PC-3 (cell line): Measurements from ENCODE around the gene COL10A1. TPM values are rescaled to one million over a fixed set of nuclear protein-coding genes. Genes with fewer than 3 reads are reported as not detected.
A peak's percentile ranks its signal among the peaks of the same experiment; 100 is the strongest.

Experiments
- ATAC-seq: fragments of 200-7000 bp; cut with Tn5 transposase; 2 replicates; pipeline ENCODE4 v1.9.1; 2020; ENCODE audit warnings: mild to moderate bottlenecking, moderate library complexity
- BruUV-seq: library from RNA; stranded (reverse); fragments of 400-500 nt; replicated peaks from 2 replicates; lab custom pipeline; 2021; lab: Mats Ljungman, UMichigan
- CTCF ChIA-PET: fragments of 300-600 bp; sonication (Branson Sonifier 250); formaldehyde crosslinking; loops from one replicate; lab custom pipeline; 2022; ENCODE audit warnings: antibody characterized with exemption; lab: Charles Lee
- POLR2A ChIA-PET: fragments of 300-600 bp; sonication (Branson Sonifier 250); formaldehyde crosslinking; loops from one replicate; lab custom pipeline; 2022; ENCODE audit warnings: antibody characterized with exemption; ENCODE audit not compliant: unreplicated experiment; lab: Charles Lee
- DNase-seq: peaks from one replicate; pipeline ENCODE4 v3.0.0-alpha.2; 2015
- H2AFZ ChIP-seq: fragments of 300-600 bp; sonication (generic); 2 replicates; pipeline ENCODE4 v1.6.0; 2016; ENCODE audit warnings: antibody characterized with exemption, low read length
- H3F3A ChIP-seq: fragments of 300-600 bp; sonication (generic); one replicate; pipeline ENCODE4 v1.6.0; 2017; ENCODE audit warnings: antibody characterized with exemption, low read length, control low read depth, mild to moderate bottlenecking; ENCODE audit not compliant: unreplicated experiment
- H3K27ac ChIP-seq: fragments of 300-600 bp; sonication (generic); 2 replicates; pipeline ENCODE4 v1.5.1; 2016; ENCODE audit warnings: mild to moderate bottlenecking, low read length
- H3K27me3 ChIP-seq: fragments of 300-600 bp; sonication (generic); 2 replicates; pipeline ENCODE4 v1.6.1; 2016; ENCODE audit warnings: low read length, mixed read lengths
- H3K36me3 ChIP-seq: fragments of 300-600 bp; sonication (generic); 2 replicates; pipeline ENCODE4 v1.6.1; 2016; ENCODE audit warnings: low read depth, mixed run types, low read length, mixed read lengths
- H3K4me1 ChIP-seq: fragments of 300-600 bp; sonication (generic); 2 replicates; pipeline ENCODE4 v1.5.1; 2016; ENCODE audit warnings: low read length; ENCODE audit not compliant: insufficient read depth
- H3K4me2 ChIP-seq: fragments of 300-600 bp; sonication (generic); 2 replicates; pipeline ENCODE4 v1.6.0; 2016; ENCODE audit warnings: low read length
- H3K4me3 ChIP-seq: fragments of 300-600 bp; sonication (generic); 2 replicates; pipeline ENCODE4 v1.5.1; 2016; ENCODE audit warnings: mild to moderate bottlenecking, low read length, mixed read lengths
- H3K79me2 ChIP-seq: fragments of 300-600 bp; sonication (generic); 2 replicates; pipeline ENCODE4 v1.6.1; 2017; ENCODE audit warnings: low read length, mixed read lengths
- H3K9ac ChIP-seq: fragments of 300-600 bp; sonication (generic); 2 replicates; pipeline ENCODE4 v1.6.0; 2016; ENCODE audit warnings: mild to moderate bottlenecking, low read length
- H3K9me2 ChIP-seq: fragments of 300-600 bp; sonication (generic); replicated peaks from 2 replicates; pipeline ENCODE4 v1.6.1; 2016; ENCODE audit warnings: mixed run types, low read length, mixed read lengths
- H3K9me3 ChIP-seq: fragments of 300-600 bp; sonication (generic); 2 replicates; pipeline ENCODE4 v1.6.1; 2016; ENCODE audit warnings: low read length, mixed read lengths
- H4K20me1 ChIP-seq: fragments of 300-600 bp; sonication (generic); 2 replicates; pipeline ENCODE4 v1.6.1; 2016; ENCODE audit warnings: low read length, mixed read lengths
- EZH2 ChIP-seq: fragments of 300-600 bp; sonication (generic); IDR thresholded peaks from one replicate; pipeline ENCODE4 v1.6.1; 2017; ENCODE audit warnings: antibody characterized with exemption, mild to moderate bottlenecking, low read length; ENCODE audit not compliant: unreplicated experiment
- EZH2phosphoT487 ChIP-seq: fragments of 300-600 bp; sonication (generic); IDR thresholded peaks from 2 replicates; pipeline ENCODE4 v1.6.1; 2018; ENCODE audit warnings: mild to moderate bottlenecking, antibody characterized with exemption, low read length, borderline replicate concordance
- intact Hi-C: fragments of 100-400 bp; cut with micrococcal nuclease; formaldehyde crosslinking; loops from 2 replicates; pipeline ENCODE4 v1.9.0; 2023
- total RNA-seq: library from RNA; depleted of rRNA; stranded (reverse); fragments of >200 nt; gene quantifications from 2 replicates; pipeline ENCODE4 v1.2.3, GENCODE V29; 2014; rRNA removed
- TF ChIP-seq, protein P1 (sequence below): fragments of 300-600 bp; sonication (generic); conservative IDR thresholded peaks from 2 replicates; pipeline ENCODE4 v1.5.1; 2017; ENCODE audit warnings: antibody characterized with exemption, low read depth, mild to moderate bottlenecking, low read length

Gene COL10A1
- total RNA-seq, 1 experiment from 2014 or later = not detected

DNA sequence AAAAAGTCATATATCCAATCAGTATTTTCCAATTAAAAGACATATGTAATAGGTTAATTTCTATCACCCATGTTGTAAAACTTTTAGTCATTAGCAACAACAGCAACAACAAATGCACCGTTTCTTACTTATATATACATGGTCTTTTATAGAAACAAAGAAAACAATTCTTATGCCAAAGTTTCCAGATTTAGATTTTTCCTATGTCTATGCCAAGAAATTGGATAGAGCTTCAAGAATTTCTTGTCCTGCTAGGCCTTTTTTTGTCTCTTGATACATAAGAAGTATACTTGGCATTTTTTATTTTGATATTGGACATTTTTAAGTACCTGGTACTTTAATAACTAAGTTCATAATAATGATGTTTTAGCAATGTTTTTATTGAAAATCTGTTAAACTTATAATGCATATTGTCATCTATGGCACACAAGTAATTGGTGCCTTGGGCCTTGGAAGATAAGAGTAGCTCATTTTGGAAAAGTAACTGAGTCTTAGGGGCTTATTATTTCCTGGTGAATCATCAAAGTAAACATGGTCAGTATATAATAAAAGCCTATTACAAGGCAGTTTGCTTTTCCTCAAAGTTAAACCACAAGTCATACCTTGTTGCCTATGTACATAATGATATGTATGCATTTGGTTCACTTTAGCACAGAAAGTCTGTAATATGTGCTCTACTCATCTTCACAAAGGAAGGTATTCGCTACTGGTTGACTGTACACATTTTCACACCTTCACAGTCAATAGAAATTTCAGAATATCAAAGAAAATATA lies 55.1 kb downstream of the COL10A1 start:
- peak; percentile 84 for DNase-seq
- Histone ChIP-seq H3K9me3 (no peaks in the 10 kb centered on the region), H3K27ac (peak overlapping the region; percentile 41), H3K4me3 (no peak overlapping the region), H3K4me2 (peak overlapping the region; percentile 42), H3K79me2 (no peaks in the 10 kb centered on the region), H3K36me3 (no peaks in the 10 kb centered on the region), H4K20me1 (no peaks in the 10 kb centered on the region), H3K9ac (no peak overlapping the region), H3F3A (no peaks in the 10 kb centered on the region), H2AFZ (no peak overlapping the region), H3K27me3 (no peaks in the 10 kb centered on the region), H3K4me1 (peaks cover 45% of the 10 kb centered on the region), H3K9me2 (no peaks in the 10 kb centered on the region)
- TF ChIP-seq EZH2phosphoT487 = no peak
- TF ChIP-seq, protein P1, sequence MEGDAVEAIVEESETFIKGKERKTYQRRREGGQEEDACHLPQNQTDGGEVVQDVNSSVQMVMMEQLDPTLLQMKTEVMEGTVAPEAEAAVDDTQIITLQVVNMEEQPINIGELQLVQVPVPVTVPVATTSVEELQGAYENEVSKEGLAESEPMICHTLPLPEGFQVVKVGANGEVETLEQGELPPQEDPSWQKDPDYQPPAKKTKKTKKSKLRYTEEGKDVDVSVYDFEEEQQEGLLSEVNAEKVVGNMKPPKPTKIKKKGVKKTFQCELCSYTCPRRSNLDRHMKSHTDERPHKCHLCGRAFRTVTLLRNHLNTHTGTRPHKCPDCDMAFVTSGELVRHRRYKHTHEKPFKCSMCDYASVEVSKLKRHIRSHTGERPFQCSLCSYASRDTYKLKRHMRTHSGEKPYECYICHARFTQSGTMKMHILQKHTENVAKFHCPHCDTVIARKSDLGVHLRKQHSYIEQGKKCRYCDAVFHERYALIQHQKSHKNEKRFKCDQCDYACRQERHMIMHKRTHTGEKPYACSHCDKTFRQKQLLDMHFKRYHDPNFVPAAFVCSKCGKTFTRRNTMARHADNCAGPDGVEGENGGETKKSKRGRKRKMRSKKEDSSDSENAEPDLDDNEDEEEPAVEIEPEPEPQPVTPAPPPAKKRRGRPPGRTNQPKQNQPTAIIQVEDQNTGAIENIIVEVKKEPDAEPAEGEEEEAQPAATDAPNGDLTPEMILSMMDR = no peak
- TF ChIP-seq EZH2 = no peak
- BruUV-seq = no TSS peak
- ChIA-PET POLR2A (interaction anchor here (0.5 to 1.5 kb wide), 2 partner anchors 10 to 98 kb away, joined by 4 to 6 read pairs; partner anchors contain the start of gene FRK), CTCF (interaction anchor here (1.0 kb wide), 1 partner anchor 10 kb away, joined by 3 read pairs; the partner anchor contains the start of gene FRK)
- intact Hi-C loops = loop anchor here (5.0 kb wide), 1 partner anchor 44 kb away; no protein-coding TSS in a partner anchor
- peak; percentile 91 for ATAC-seq

DNA sequence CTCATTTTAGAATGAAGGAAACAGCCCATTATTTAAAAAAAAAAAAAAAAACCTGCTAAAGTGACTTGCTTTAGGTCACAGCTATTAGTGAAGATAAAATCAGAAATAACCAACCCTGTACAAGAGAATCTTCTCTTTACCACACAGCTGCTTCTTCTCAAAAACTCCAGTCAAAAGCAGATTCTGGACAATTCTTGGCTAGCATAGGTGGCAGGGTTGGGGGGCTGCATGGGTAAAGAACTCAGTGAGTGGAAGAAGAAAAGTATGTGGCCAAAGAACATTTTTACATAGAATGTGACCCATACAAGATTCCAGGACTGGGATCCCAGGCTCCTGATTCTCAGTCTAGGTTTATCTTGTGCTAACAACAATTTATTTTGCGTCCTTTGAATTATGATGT lies 55.8 kb downstream of the COL10A1 start:
- Histone ChIP-seq H3K36me3 (no peaks in the 10 kb centered on the region), H3K79me2 (no peaks in the 10 kb centered on the region), H3K4me3 (no peak overlapping the region), H3K27me3 (no peaks in the 10 kb centered on the region), H3K9me2 (no peaks in the 10 kb centered on the region), H3K4me1 (peaks cover 45% of the 10 kb centered on the region), H3K4me2 (peak overlapping the region; percentile 30), H3K9me3 (no peaks in the 10 kb centered on the region), H2AFZ (no peak overlapping the region), H3F3A (no peaks in the 10 kb centered on the region), H4K20me1 (no peaks in the 10 kb centered on the region), H3K9ac (no peak overlapping the region), H3K27ac (peak overlapping the region; percentile 28; the same call in 1 of the 2 replicates)
- intact Hi-C loops = loop anchor here (5.0 kb wide), 1 partner anchor 43 kb away; no protein-coding TSS in a partner anchor
- POLR2A ChIA-PET = no interaction called here
- no peak for TF ChIP-seq EZH2phosphoT487
- TF ChIP-seq, protein P1 = no peak
- no peak for TF ChIP-seq EZH2
- no TSS peak for BruUV-seq
- DNase-seq = no peak
- ATAC-seq = no peak
- CTCF ChIA-PET = no interaction called here

Other genes starting within 250 kb of the COL10A1 start
- gene FRK, start 65.2 kb downstream of the COL10A1 start, total RNA-seq = 0.46 and 0.66 TPM in 2 replicates
- gene NT5DC1, start 25.3 kb downstream of the COL10A1 start, total RNA-seq = 6.6 and 11.3 TPM in 2 replicates
- 8.0 and 10.1 TPM in 2 replicates for gene TSPYL4, start 127.9 kb upstream of the COL10A1 start, total RNA-seq
- 35.1 and 38.8 TPM in 2 replicates for gene TSPYL1, start 153.8 kb upstream of the COL10A1 start, total RNA-seq
- 9.6 and 9.8 TPM in 2 replicates for gene DSE, start 244.8 kb upstream of the COL10A1 start, total RNA-seq